PC-3 (cell line): Measurements from ENCODE around the gene CCNYL1. TPM values are rescaled to one million over a fixed set of nuclear protein-coding genes. Genes with fewer than 3 reads are reported as not detected.
A peak's percentile ranks its signal among the peaks of the same experiment; 100 is the strongest.

Source experiments
- ATAC-seq: fragments of 200-7000 bp; cut with Tn5 transposase; 2 replicates; pipeline ENCODE4 v1.9.1; 2020; ENCODE audit warnings: mild to moderate bottlenecking, moderate library complexity
- BruUV-seq: library from RNA; stranded (reverse); fragments of 400-500 nt; replicated peaks from 2 replicates; lab custom pipeline; 2021; lab: Mats Ljungman, UMichigan
- CTCF ChIA-PET: fragments of 300-600 bp; sonication (Branson Sonifier 250); formaldehyde crosslinking; loops from one replicate; lab custom pipeline; 2022; ENCODE audit warnings: antibody characterized with exemption; lab: Charles Lee
- POLR2A ChIA-PET: fragments of 300-600 bp; sonication (Branson Sonifier 250); formaldehyde crosslinking; loops from one replicate; lab custom pipeline; 2022; ENCODE audit warnings: antibody characterized with exemption; ENCODE audit not compliant: unreplicated experiment; lab: Charles Lee
- DNase-seq: peaks from one replicate; pipeline ENCODE4 v3.0.0-alpha.2; 2015
- H2AFZ ChIP-seq: fragments of 300-600 bp; sonication (generic); 2 replicates; pipeline ENCODE4 v1.6.0; 2016; ENCODE audit warnings: antibody characterized with exemption, low read length
- H3F3A ChIP-seq: fragments of 300-600 bp; sonication (generic); one replicate; pipeline ENCODE4 v1.6.0; 2017; ENCODE audit warnings: antibody characterized with exemption, low read length, control low read depth, mild to moderate bottlenecking; ENCODE audit not compliant: unreplicated experiment
- H3K27ac ChIP-seq: fragments of 300-600 bp; sonication (generic); 2 replicates; pipeline ENCODE4 v1.5.1; 2016; ENCODE audit warnings: mild to moderate bottlenecking, low read length
- H3K27me3 ChIP-seq: fragments of 300-600 bp; sonication (generic); 2 replicates; pipeline ENCODE4 v1.6.1; 2016; ENCODE audit warnings: low read length, mixed read lengths
- H3K36me3 ChIP-seq: fragments of 300-600 bp; sonication (generic); 2 replicates; pipeline ENCODE4 v1.6.1; 2016; ENCODE audit warnings: low read depth, mixed run types, low read length, mixed read lengths
- H3K4me1 ChIP-seq: fragments of 300-600 bp; sonication (generic); 2 replicates; pipeline ENCODE4 v1.5.1; 2016; ENCODE audit warnings: low read length; ENCODE audit not compliant: insufficient read depth
- H3K4me2 ChIP-seq: fragments of 300-600 bp; sonication (generic); 2 replicates; pipeline ENCODE4 v1.6.0; 2016; ENCODE audit warnings: low read length
- H3K4me3 ChIP-seq: fragments of 300-600 bp; sonication (generic); 2 replicates; pipeline ENCODE4 v1.5.1; 2016; ENCODE audit warnings: mild to moderate bottlenecking, low read length, mixed read lengths
- H3K79me2 ChIP-seq: fragments of 300-600 bp; sonication (generic); 2 replicates; pipeline ENCODE4 v1.6.1; 2017; ENCODE audit warnings: low read length, mixed read lengths
- H3K9ac ChIP-seq: fragments of 300-600 bp; sonication (generic); 2 replicates; pipeline ENCODE4 v1.6.0; 2016; ENCODE audit warnings: mild to moderate bottlenecking, low read length
- H3K9me2 ChIP-seq: fragments of 300-600 bp; sonication (generic); replicated peaks from 2 replicates; pipeline ENCODE4 v1.6.1; 2016; ENCODE audit warnings: mixed run types, low read length, mixed read lengths
- H3K9me3 ChIP-seq: fragments of 300-600 bp; sonication (generic); 2 replicates; pipeline ENCODE4 v1.6.1; 2016; ENCODE audit warnings: low read length, mixed read lengths
- H4K20me1 ChIP-seq: fragments of 300-600 bp; sonication (generic); 2 replicates; pipeline ENCODE4 v1.6.1; 2016; ENCODE audit warnings: low read length, mixed read lengths
- CTCF ChIP-seq: fragments of 300-600 bp; sonication (generic); conservative IDR thresholded peaks from 2 replicates; pipeline ENCODE4 v1.5.1; 2017; ENCODE audit warnings: antibody characterized with exemption, low read depth, mild to moderate bottlenecking, low read length
- EZH2 ChIP-seq: fragments of 300-600 bp; sonication (generic); IDR thresholded peaks from one replicate; pipeline ENCODE4 v1.6.1; 2017; ENCODE audit warnings: antibody characterized with exemption, mild to moderate bottlenecking, low read length; ENCODE audit not compliant: unreplicated experiment
- EZH2phosphoT487 ChIP-seq: fragments of 300-600 bp; sonication (generic); IDR thresholded peaks from 2 replicates; pipeline ENCODE4 v1.6.1; 2018; ENCODE audit warnings: mild to moderate bottlenecking, antibody characterized with exemption, low read length, borderline replicate concordance
- intact Hi-C: fragments of 100-400 bp; cut with micrococcal nuclease; formaldehyde crosslinking; loops from 2 replicates; pipeline ENCODE4 v1.9.0; 2023
- total RNA-seq: library from RNA; depleted of rRNA; stranded (reverse); fragments of >200 nt; gene quantifications from 2 replicates; pipeline ENCODE4 v1.2.3, GENCODE V29; 2014

The CCNYL1 gene
- total RNA-seq, 1 experiment from 2014 or later = 14.7 TPM

GRCh38 chr2:207711750-207712530 is 500 bp downstream of the CCNYL1 start:
- ATAC-seq = peak; percentile 8
- Histone ChIP-seq H3F3A (no peaks in the 10 kb centered on the region), H3K27ac (peak overlapping the region; percentile 67), H3K79me2 (peaks cover 49% of the 10 kb centered on the region), H2AFZ (no peak overlapping the region), H4K20me1 (peaks cover 30% of the 10 kb centered on the region), H3K4me3 (peak overlapping the region; percentile 79), H3K9me3 (no peaks in the 10 kb centered on the region), H3K9ac (peak overlapping the region; percentile 87), H3K4me2 (peak overlapping the region; percentile 84), H3K4me1 (peaks cover 34% of the 10 kb centered on the region), H3K36me3 (0 out of 2 replicates have a peak, but pooled peaks cover 4% of the 10 kb centered on the region), H3K27me3 (no peaks in the 10 kb centered on the region), H3K9me2 (no peaks in the 10 kb centered on the region)
- TF ChIP-seq EZH2 = no peak
- no peak for TF ChIP-seq EZH2phosphoT487
- TF ChIP-seq CTCF = no peak
- ChIA-PET CTCF (interaction anchor here (0.6 to 1.8 kb wide), 4 partner anchors 18 to 95 kb away, joined by 3 to 18 read pairs (median 4); partner anchors contain the start of gene METTL21A), POLR2A (interaction anchor here (0.5 to 1.0 kb wide), 10 partner anchors 15 to 306 kb away, joined by 3 to 29 read pairs (median 4); partner anchors contain the start of genes CREB1 and METTL21A)
- no TSS peak for BruUV-seq
- peak; percentile 52 for DNase-seq
- intact Hi-C loops = loop anchor here (1.0 to 5.0 kb wide), 5 partner anchors 27 to 180 kb away; no protein-coding TSS in a partner anchor

- Histone ChIP-seq H3K27ac (no peak overlapping the region), H2AFZ (no peak overlapping the region), H3K36me3 (0 out of 2 replicates have a peak, but pooled peaks cover 4% of the 10 kb centered on the region), H3K9ac (no peak overlapping the region), H3K79me2 (peaks cover 90% of the 10 kb centered on the region), H3K9me2 (no peaks in the 10 kb centered on the region), H3K4me2 (no peak overlapping the region), H3K4me1 (peaks cover 20% of the 10 kb centered on the region), H3K4me3 (no peak overlapping the region), H3K9me3 (no peaks in the 10 kb centered on the region), H4K20me1 (peaks cover 30% of the 10 kb centered on the region), H3F3A (no peaks in the 10 kb centered on the region), H3K27me3 (no peaks in the 10 kb centered on the region)
- no peak for ATAC-seq
- intact Hi-C loops = no loop called here
- no TSS peak for BruUV-seq
- no peak for DNase-seq
- ChIA-PET CTCF (interaction anchor here (0.6 kb wide), 2 partner anchors 22 to 90 kb away, joined by 6 to 11 read pairs; no protein-coding TSS in a partner anchor), POLR2A (interaction anchor here (0.6 to 0.7 kb wide), 2 partner anchors 32 to 90 kb away, joined by 7 to 8 read pairs; no protein-coding TSS in a partner anchor)
- TF ChIP-seq EZH2phosphoT487 (no peak), CTCF (no peak), EZH2 (no peak)
Observed at GRCh38 chr2:207716056-207716455, 4.6 kb downstream of the CCNYL1 start.
